ENCODE data around the gene CSF3.

- TF ChIP-seq, protein P1, sequence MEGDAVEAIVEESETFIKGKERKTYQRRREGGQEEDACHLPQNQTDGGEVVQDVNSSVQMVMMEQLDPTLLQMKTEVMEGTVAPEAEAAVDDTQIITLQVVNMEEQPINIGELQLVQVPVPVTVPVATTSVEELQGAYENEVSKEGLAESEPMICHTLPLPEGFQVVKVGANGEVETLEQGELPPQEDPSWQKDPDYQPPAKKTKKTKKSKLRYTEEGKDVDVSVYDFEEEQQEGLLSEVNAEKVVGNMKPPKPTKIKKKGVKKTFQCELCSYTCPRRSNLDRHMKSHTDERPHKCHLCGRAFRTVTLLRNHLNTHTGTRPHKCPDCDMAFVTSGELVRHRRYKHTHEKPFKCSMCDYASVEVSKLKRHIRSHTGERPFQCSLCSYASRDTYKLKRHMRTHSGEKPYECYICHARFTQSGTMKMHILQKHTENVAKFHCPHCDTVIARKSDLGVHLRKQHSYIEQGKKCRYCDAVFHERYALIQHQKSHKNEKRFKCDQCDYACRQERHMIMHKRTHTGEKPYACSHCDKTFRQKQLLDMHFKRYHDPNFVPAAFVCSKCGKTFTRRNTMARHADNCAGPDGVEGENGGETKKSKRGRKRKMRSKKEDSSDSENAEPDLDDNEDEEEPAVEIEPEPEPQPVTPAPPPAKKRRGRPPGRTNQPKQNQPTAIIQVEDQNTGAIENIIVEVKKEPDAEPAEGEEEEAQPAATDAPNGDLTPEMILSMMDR (IDR thresholded peaks at IDR 0.05): peak; percentile 79
- TF ChIP-seq POLR2AphosphoS5 (IDR thresholded peaks at IDR 0.05; ENCODE audit: low read depth, low read length) (no peak), TCF7L2 (IDR thresholded peaks at IDR 0.05; ENCODE audit: low read depth, low read length) (no peak), SIN3A (IDR thresholded peaks at IDR 0.05; ENCODE audit: borderline replicate concordance, insufficient read depth, low read depth, low read length) (no peak)
- TF ChIP-seq, protein P2, sequence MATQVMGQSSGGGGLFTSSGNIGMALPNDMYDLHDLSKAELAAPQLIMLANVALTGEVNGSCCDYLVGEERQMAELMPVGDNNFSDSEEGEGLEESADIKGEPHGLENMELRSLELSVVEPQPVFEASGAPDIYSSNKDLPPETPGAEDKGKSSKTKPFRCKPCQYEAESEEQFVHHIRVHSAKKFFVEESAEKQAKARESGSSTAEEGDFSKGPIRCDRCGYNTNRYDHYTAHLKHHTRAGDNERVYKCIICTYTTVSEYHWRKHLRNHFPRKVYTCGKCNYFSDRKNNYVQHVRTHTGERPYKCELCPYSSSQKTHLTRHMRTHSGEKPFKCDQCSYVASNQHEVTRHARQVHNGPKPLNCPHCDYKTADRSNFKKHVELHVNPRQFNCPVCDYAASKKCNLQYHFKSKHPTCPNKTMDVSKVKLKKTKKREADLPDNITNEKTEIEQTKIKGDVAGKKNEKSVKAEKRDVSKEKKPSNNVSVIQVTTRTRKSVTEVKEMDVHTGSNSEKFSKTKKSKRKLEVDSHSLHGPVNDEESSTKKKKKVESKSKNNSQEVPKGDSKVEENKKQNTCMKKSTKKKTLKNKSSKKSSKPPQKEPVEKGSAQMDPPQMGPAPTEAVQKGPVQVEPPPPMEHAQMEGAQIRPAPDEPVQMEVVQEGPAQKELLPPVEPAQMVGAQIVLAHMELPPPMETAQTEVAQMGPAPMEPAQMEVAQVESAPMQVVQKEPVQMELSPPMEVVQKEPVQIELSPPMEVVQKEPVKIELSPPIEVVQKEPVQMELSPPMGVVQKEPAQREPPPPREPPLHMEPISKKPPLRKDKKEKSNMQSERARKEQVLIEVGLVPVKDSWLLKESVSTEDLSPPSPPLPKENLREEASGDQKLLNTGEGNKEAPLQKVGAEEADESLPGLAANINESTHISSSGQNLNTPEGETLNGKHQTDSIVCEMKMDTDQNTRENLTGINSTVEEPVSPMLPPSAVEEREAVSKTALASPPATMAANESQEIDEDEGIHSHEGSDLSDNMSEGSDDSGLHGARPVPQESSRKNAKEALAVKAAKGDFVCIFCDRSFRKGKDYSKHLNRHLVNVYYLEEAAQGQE (IDR thresholded peaks at IDR 0.05; ENCODE audit: insufficient read depth in 1 of 2, low read depth in 2 of 2, low read length in 1 of 2): no peak
Measured at GRCh38 chr17:40035162-40035559, 19.9 kb downstream of the CSF3 start.
